Measurements from ENCODE around the gene RNF166.

DNA sequence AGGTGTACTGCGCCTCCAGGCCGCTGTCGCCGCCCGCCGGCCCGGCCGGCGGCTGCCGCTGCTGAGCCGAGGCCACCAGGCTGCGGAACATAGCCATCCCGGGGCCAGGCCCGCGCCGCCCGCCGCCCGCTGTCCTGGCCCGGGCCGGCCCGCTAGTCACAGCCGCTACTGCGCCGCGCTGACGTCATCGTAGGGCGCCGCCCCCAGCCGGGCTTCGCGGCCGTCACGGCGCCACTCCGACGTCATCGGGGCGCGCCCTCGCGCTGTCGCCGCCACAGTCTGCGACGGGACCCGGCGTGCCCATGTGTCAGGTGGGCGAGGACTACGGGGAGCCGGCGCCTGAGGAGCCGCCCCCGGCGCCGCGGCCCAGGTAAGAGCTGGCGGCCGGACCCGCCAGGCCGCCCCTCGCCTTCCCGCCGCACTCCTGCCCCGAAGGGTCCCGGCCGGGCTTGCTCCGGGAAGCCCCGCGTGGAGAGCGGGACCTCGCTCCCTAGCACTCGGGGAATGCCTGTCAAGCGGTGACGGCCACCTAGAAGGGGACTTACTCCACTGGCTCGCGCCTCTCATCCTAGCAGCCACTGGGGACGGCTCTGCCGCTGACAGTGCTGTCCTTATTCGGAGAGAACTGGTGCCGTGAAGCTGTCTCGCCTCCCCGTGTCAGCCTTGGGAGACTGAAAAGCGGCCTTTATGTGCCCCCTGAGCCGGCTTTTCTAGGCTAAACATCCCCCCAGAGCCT, at the start of gene RNF166, which contains the start of gene CTU2:
- TF ChIP-seq, protein P1, sequence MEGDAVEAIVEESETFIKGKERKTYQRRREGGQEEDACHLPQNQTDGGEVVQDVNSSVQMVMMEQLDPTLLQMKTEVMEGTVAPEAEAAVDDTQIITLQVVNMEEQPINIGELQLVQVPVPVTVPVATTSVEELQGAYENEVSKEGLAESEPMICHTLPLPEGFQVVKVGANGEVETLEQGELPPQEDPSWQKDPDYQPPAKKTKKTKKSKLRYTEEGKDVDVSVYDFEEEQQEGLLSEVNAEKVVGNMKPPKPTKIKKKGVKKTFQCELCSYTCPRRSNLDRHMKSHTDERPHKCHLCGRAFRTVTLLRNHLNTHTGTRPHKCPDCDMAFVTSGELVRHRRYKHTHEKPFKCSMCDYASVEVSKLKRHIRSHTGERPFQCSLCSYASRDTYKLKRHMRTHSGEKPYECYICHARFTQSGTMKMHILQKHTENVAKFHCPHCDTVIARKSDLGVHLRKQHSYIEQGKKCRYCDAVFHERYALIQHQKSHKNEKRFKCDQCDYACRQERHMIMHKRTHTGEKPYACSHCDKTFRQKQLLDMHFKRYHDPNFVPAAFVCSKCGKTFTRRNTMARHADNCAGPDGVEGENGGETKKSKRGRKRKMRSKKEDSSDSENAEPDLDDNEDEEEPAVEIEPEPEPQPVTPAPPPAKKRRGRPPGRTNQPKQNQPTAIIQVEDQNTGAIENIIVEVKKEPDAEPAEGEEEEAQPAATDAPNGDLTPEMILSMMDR (conservative IDR thresholded peaks at IDR 0.05; ENCODE audit: low read depth, low read length): no peak
- TF ChIP-seq EZH2 (IDR thresholded peaks at IDR 0.05; ENCODE audit: borderline replicate concordance, low read depth, low read length, poor library complexity, severe bottlenecking): no peak
